Endothelial cell (in vitro differentiated cells): ENCODE data around the gene FRG2B. TPM values are rescaled to one million over a fixed set of nuclear protein-coding genes. Genes with fewer than 3 reads are reported as not detected.
"Not testable (repeated sequence)": the region's sequence is repeated elsewhere in the genome, so short reads cannot be mapped to it uniquely, and the experiment has no call there.

Source experiments
- DNase-seq: peaks from one replicate; pipeline ENCODE4 v3.0.0; 2021; ENCODE audit warnings: low spot score
- H3K27ac Mint-ChIP-seq: one replicate; pipeline ENCODE4 v1.8.0; 2021; ENCODE audit warnings: mixed read lengths, inconsistent platforms; ENCODE audit not compliant: unreplicated experiment
- H3K27me3 Mint-ChIP-seq: one replicate; pipeline ENCODE4 v1.8.0; 2021; ENCODE audit warnings: mild to moderate bottlenecking, moderate library complexity, mixed read lengths, inconsistent platforms; ENCODE audit not compliant: unreplicated experiment
- H3K36me3 Mint-ChIP-seq: one replicate; pipeline ENCODE4 v1.8.0; 2021; ENCODE audit warnings: mild to moderate bottlenecking, low read depth, mixed read lengths, inconsistent platforms; ENCODE audit not compliant: unreplicated experiment
- H3K4me1 Mint-ChIP-seq: one replicate; pipeline ENCODE4 v1.8.0; 2021; ENCODE audit warnings: mild to moderate bottlenecking, mixed read lengths, inconsistent platforms; ENCODE audit not compliant: unreplicated experiment
- H3K4me3 Mint-ChIP-seq: one replicate; pipeline ENCODE4 v1.8.0; 2021; ENCODE audit warnings: mild to moderate bottlenecking, mixed read lengths, inconsistent platforms; ENCODE audit not compliant: unreplicated experiment
- H3K9me3 Mint-ChIP-seq: one replicate; pipeline ENCODE4 v1.8.0; 2021; ENCODE audit warnings: mixed read lengths, inconsistent platforms; ENCODE audit not compliant: unreplicated experiment
- CTCF ChIP-seq: fragments of 200-600 bp; sonication (generic); IDR thresholded peaks from one replicate; pipeline ENCODE4 v1.5.0; 2021; ENCODE audit warnings: antibody characterized with exemption; ENCODE audit not compliant: unreplicated experiment
- total RNA-seq: library from RNA; stranded (reverse); fragmentation: NEBNext Ultra II Directional; extraction: Animal tissue kit (Norgen Biotek cat#: 25700); gene quantifications from one replicate; pipeline ENCODE4 v1.2.1, GENCODE V29; 2021; ENCODE audit not compliant: unreplicated experiment

FRG2B gene
- total RNA-seq, 1 donor from 2014 or later = 0.13 TPM

DNA sequence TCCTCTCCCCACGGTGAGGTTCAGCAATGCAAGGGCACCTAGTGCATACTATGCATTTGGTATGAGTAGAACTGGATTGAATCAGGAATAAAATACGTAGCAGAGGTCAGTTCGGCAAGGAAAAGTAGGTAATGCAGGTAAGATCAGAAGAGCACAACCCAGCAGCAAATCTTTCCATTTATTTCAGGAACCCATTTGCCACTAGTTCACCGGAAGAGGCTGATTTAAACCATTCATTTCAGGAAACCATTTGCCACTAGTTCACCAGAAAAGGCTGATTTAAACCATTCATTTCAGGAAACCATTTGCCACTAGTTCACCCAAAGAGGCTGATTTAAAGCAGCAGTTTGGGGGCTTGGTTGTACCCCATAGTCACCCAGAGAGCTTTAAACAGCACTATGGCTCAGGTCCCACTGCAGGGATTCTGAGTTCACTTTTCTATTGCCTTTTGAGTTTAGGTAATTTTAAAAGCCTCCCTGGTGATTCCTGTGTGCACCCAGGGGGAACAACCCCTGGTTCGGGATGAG lies 4.2 kb upstream of the FRG2B start:
- not testable (repeated sequence) for H3K27me3 Mint-ChIP-seq, H3K4me3 Mint-ChIP-seq, H3K4me1 Mint-ChIP-seq, H3K27ac Mint-ChIP-seq, H3K36me3 Mint-ChIP-seq, DNase-seq, H3K9me3 Mint-ChIP-seq

DNA sequence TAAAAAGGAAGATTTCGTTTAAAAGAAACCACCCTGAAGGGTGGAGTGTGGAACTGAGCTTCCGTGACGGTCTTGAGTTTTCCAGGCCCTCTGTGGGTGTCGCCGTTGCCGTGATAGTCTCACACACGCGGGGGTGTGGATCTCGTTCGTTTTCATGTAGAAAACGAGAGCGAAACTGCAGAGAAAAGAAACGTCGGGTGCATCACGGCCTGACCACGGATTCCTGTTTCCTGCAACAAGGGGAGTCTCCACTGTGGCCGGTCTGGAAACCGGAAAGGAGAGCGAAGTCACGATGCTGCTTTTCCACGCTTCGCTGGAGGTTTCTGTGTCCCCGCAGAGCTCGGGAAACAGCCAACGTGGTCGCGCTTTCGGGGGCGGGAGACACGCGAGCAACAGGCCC lies 4.1 kb downstream of the FRG2B start:
- H3K4me3 Mint-ChIP-seq, H3K9me3 Mint-ChIP-seq, H3K36me3 Mint-ChIP-seq, H3K4me1 Mint-ChIP-seq, H3K27ac Mint-ChIP-seq, H3K27me3 Mint-ChIP-seq, DNase-seq: not testable (repeated sequence)

GRCh38 chr10:133618851-133619250 lies 7.7 kb downstream of the FRG2B start:
- peaks cover 7% of the 10 kb centered on the region for H3K27me3 Mint-ChIP-seq
- TF ChIP-seq CTCF = no peak
- DNase-seq = no peak
- H3K9me3 Mint-ChIP-seq = peaks cover 8% of the 10 kb centered on the region
- no peaks in the 10 kb centered on the region for H3K4me1 Mint-ChIP-seq
- H3K36me3 Mint-ChIP-seq = peaks cover 4% of the 10 kb centered on the region
- no peak overlapping the region for H3K4me3 Mint-ChIP-seq
- H3K27ac Mint-ChIP-seq = no peak overlapping the region

DNA sequence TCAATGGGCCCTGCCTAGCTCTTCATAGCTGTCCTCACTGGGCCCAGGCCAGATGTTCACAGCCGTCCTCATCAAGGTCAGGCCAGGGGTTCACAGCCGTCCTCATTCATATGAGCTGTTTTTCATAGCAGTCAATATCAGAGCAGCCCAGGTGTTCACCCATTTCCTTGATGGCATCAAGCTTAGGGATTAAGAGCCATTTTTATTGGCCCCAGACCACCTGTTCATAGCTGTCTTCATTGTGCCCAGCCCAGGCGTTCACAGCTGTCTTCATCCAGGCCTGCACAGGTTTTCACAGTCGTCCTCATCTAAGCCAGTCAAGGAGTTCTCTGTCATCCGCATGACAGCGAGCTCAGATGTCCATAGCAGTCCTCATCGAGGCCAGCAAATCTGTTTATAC lies 9.4 kb downstream of the FRG2B start:
- Mint-ChIP-seq H3K4me3 (no peak overlapping the region), H3K4me1 (no peaks in the 10 kb centered on the region), H3K27me3 (peaks cover 5% of the 10 kb centered on the region), H3K9me3 (peaks cover 8% of the 10 kb centered on the region), H3K36me3 (no peaks in the 10 kb centered on the region), H3K27ac (no peak overlapping the region)
- no peak for DNase-seq
- TF ChIP-seq CTCF = no peak

GRCh38 chr10:133616371-133617130 lies 10.0 kb downstream of the FRG2B start:
- Mint-ChIP-seq H3K9me3 (peaks cover 8% of the 10 kb centered on the region), H3K4me3 (no peak overlapping the region), H3K27me3 (peaks cover 5% of the 10 kb centered on the region), H3K4me1 (no peaks in the 10 kb centered on the region), H3K27ac (no peak overlapping the region), H3K36me3 (no peaks in the 10 kb centered on the region)
- no peak for DNase-seq
- no peak for TF ChIP-seq CTCF

DNA sequence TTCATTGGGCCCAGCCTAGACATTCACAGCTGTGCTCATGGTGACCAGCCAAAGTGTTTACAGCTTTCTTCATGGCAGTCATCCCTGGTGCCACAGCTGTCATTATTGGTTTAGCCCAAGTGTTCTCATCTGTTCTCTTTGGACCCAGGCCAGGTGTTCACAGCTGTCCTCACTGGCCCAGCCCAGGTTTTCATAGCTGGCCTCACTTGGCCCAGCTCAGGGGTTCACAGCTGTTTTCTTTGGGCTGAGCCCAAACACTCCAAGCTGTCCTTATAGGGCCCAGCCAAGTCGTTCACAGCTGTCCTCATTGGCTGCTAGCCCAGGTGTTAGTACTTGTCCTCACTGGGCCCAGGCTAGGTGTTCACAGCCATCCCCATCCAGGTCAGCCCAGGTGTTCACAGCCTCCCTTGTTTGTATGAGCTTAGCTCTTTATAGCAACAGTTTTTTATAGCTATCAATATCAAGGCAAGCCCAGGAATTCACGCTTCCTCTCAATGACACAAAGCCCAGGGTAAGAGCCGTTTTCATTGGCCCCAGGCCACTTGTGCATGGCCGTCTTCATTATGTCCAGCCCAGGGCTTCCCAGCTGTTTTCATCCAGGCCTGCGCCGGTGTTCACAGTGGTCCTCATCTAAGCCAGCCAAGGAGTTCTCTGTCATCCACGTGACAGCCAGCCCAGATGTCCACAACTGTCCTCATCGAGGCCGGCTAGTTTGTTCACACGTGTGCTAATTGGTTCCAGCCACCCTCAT lies 11.6 kb downstream of the FRG2B start:
- H3K9me3 Mint-ChIP-seq = no peaks in the 10 kb centered on the region
- no peaks in the 10 kb centered on the region for H3K36me3 Mint-ChIP-seq
- no peak for DNase-seq
- TF ChIP-seq CTCF = no peak
- no peak overlapping the region for H3K4me3 Mint-ChIP-seq
- H3K4me1 Mint-ChIP-seq = no peaks in the 10 kb centered on the region
- H3K27ac Mint-ChIP-seq = no peak overlapping the region
- H3K27me3 Mint-ChIP-seq = peaks cover 4% of the 10 kb centered on the region
